Stimulated activated CD8-positive, alpha-beta memory T cell treated with anti-CD3 and anti-CD28 coated beads, Interleukin-12 subunit alpha, Interleukin-12 subunit beta, amount 100 ng/mL, for 1 hour (primary cell): ENCODE data around the gene NMNAT3.

Source experiments
- DNase-seq: peaks from one replicate; pipeline ENCODE4 v3.0.0-alpha.2; 2020; ENCODE audit warnings: low read depth

Gene NMNAT3

DNA sequence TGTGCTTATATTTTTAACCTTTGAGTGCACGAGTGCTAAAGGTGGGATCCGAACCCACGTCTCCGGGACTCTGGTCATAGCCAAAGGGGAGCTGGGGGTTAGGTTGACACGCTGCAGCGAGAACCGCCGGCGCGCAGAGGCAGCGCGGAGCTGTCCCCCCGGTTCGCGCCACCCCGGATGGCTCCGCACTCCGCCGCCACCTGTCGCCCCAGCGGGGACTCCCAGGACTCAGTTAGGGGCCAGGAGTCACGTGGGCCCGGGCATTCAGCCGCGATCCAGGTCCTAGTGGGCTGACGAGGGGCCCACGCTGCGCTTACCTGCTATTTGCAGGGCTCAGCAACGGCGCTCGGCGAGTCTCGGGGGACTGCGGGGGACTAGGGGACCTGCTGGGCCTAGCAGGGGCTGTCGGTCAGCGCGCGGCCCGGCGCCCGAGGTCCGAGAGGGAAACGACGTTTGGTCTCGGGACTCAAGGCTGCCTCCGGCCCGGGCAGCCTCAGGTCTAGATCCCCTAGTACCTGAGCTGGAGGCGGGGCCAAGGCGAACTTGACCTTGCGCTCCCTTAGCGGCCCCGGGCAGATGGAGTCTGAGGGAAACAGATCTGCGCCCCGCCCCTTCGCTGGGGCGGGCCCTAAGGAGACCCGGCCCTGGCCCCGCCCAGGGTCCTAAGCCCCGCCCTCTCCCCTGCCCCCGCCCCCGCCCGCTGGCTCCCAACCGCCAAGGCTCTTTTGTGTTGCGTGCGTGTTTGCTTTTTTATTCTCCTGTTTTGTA lies at the start of gene NMNAT3:
Gene NMNAT3, minus strand, starts transcription at position 585 of the 768 bp plus-strand sequence. CDS start 50,248 bp downstream, outside the sequence.
- DNase-seq: peak; percentile 62

DNA sequence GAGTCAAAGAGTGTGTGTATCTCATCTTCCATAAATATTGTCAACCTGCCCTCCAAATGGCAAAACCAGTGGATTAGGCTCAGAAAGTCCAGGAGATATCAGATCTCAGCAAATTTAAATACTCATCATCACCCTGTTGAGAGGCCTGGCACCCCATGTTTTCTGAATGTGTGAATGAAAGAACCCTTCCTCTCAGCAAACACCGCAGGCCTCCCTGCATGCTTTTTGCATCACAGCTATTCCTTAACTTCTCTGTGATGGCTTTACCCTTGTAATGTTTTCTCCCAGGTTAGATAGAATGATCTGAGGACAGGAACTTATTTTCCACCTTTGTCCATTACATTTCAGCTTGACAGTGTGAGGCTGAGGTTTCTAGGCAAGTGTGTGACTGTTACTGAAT lies 43.6 kb upstream of the NMNAT3 start:
- DNase-seq: no peak

- DNase-seq: no peak
Observed at GRCh38 chr3:139718415-139718814, 40.6 kb upstream of the NMNAT3 start.

DNA sequence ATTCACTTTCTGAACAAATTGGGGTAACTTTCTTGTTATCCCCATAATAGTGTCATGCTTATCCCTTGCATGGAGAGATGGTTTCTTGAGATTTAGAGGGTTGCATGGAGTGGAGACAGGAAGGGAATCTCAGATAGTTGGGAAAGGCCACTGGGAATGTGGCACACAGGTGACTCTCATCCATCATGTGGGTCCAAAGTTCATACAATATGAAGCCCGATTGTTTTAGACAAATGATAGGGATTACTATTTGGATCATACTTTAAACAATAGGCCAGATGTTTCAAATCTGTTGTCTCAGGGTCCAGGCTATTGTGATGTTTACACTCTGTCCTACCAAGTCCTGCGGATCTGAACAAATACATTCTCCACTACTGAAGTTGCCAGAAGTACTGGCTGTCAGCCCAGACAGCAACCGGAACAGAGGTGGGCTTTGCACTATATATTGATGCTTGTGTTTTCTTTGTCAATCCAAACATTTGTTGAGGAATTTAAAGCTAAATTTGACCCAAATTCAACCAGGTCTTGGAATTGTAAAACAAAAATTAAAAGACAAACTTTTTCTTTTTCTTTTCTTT lies 39.2 kb upstream of the NMNAT3 start:
- no peak for DNase-seq

GRCh38 chr3:139715743-139716360 lies 38.1 kb upstream of the NMNAT3 start:
- no peak for DNase-seq

DNA sequence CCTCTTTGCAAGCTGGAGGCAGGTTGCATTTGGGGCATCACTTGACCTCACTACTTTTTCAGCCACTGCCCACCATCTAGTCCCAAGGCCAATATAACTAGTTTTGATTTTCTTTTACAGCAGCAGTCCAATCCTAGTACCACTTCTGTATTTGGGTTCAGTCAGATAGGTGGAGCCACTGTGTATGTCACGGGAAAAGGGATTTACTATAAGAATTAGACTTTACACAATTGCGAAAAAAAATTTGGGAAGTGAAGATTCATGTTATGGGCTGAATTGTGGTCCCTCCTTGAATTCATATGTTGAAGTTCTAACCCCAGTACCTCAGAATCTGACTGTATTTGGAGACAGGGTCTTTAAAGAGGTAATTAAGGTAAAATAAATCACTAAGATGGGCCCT lies 37.4 kb upstream of the NMNAT3 start:
- no peak for DNase-seq

GRCh38 chr3:139710212-139710611 lies 32.4 kb upstream of the NMNAT3 start:
- DNase-seq: no peak

DNA sequence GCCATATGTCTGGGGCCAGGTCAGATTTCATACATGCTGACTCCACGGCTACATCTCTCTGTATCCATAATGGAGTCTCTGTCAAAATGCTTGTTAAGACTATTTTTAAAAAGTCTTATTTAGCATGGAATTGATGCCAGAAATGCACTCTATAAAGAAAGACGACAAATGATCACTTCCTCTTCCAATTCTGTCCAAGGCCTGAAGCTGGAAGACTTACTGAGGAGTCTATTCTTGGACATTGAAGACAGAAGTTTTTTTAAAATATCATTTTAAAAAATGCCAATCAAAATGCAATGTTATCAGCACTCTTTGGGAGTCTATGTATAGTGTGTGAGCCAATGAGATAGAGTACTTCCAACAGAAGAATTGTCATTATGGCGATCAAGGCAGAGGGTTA lies 27.9 kb upstream of the NMNAT3 start:
- DNase-seq: no peak

DNA sequence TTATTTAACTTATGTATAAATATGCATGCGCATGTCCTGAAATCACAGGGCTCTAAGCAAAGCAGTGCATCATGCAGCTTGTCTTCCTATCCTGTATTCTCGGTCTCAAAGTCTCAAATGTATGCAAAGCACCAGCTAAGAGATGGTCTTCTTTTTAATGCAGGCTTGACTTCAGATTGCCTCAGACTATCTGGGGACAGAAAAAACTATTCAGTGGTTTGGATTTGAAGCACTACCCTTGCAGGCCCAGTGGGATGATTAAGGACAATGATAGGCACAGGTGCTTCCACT lies 18.5 kb upstream of the NMNAT3 start:
- DNase-seq: no peak

GRCh38 chr3:139695426-139696313 lies 17.9 kb upstream of the NMNAT3 start:
- no peak for DNase-seq

- no peak for DNase-seq
Observed at GRCh38 chr3:139695007-139695406, 17.2 kb upstream of the NMNAT3 start.

DNA sequence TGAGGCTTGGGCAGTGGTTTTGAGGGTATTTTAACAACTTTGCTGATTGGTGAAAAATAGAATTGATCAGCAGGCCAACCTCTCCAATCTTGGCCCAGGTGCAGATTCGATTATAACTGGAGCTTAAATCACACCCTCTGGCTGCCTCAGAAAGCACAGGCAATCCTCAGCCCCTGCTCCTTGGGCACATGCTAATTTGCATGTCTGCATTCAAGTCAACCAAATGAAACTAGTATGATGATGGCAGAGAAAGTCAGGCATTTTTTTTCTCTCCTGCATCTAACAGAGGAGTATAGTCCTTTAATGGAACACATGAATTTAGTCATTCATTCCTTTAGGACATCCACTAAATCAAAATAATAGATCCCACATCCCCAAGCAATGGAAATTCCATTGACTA lies 16.8 kb upstream of the NMNAT3 start:
- no peak for DNase-seq

DNA sequence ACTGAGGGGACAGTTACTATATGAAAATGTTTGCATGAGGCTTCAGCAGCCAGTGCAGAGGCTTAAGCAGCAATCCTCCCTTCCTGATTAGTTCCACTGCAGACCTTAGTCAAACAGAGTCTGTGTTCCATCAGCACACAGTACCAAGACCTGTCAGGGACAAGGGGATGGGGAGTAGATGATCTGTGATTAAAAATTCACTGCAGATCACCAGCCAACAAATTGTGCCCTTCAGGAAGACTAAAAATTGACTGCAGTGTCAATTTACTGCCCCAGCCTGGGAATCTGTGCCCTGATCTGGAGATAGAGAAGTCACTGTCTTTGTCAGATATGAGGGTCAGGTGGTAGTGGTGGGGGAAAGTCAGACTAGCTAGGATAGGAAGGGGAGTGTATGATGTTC lies 13.8 kb upstream of the NMNAT3 start:
- no peak for DNase-seq

DNA sequence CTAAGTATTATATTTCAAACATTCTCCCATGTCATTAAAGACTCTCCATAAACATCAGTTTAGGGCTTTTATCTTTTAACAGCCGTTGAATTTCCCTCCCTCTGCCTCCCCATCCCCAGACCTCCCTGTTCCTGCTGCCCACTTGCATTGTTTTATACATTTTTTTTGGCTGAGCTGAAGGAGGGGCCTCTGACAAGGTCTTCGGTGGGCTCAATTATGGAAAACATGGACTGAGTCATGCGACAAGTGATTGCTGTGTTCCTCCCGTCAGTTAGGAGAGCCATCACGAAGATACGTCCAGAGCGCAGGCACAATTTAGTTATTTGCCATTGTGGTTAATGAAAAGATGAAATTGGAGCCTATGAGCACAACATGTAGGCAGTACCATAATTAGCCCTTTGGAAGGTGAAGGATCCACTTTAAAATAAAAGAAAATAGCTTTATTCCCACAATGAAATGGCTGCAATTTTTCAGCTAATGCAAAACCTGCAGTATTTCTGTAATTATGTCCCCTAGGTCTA lies 12.0 kb upstream of the NMNAT3 start:
- no peak for DNase-seq

GRCh38 chr3:139689122-139689521 lies 11.3 kb upstream of the NMNAT3 start:
- no peak for DNase-seq

GRCh38 chr3:139687431-139687830 lies 9.7 kb upstream of the NMNAT3 start:
- no peak for DNase-seq

DNA sequence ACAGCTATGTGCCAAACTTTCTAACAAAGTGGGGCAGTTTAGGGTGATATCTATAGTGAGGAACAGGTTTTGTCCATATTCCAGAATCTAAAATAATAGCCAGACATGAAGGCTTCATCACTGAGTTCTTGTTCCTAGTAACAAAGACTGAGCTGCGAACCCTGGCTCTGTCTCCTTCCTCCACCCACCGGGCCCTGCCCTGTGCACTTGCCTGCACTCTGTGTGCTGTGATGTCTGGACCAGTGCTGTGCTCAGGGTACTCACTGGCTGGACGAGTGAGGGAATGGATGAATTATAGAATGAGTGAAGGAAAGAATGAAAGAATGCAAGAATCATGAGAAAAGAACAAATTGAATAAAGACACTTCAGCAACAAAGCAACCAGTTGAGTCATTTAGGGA lies 8.9 kb upstream of the NMNAT3 start:
- DNase-seq: no peak

DNA sequence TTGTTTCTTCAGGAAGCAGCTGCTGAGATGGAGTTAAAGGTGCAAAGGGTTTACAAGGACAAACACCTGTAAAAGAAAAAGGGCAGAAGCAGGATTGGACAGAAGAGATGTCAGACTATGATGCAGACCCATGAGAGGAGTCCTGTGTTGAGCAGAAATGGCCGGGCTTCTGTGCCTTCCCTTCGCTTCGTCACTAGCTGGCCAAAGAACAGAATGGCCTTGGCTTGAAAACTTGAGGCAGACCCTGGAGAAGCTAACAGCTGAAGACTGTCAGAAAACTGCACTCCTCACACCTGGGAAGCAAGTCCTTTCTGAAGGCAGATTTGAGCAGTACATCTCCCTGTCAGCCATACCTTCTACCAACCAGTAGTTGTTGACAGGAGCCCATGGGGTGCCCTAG lies 8.4 kb upstream of the NMNAT3 start:
- no peak for DNase-seq

DNA sequence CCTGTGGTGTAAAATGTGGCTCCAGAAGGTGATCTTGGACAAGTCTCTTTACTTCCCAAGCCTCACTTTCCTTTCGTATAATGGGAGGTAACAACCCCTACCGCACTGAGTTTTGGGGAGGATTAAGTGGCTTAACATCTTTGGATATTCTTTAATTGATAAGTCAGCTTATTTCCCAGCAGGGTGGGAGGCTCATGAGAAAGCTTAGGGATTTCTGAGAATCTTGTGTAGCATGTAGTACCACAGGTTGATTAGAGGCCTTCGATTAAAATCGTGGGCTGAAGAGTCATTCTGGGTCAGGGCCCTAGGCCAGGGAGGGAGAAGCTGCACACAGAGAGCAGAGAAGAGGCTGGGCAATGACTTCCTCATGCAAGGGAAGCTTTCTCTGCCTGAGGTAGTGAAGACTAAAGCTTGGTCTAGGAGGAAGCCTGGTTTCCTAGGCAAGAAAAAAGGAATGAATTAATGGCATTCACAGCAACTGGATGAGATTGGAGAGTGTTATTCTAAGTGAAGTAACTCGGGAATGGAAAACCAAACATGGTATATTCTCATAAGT lies 1.5 kb upstream of the NMNAT3 start:
- DNase-seq: no peak

DNA sequence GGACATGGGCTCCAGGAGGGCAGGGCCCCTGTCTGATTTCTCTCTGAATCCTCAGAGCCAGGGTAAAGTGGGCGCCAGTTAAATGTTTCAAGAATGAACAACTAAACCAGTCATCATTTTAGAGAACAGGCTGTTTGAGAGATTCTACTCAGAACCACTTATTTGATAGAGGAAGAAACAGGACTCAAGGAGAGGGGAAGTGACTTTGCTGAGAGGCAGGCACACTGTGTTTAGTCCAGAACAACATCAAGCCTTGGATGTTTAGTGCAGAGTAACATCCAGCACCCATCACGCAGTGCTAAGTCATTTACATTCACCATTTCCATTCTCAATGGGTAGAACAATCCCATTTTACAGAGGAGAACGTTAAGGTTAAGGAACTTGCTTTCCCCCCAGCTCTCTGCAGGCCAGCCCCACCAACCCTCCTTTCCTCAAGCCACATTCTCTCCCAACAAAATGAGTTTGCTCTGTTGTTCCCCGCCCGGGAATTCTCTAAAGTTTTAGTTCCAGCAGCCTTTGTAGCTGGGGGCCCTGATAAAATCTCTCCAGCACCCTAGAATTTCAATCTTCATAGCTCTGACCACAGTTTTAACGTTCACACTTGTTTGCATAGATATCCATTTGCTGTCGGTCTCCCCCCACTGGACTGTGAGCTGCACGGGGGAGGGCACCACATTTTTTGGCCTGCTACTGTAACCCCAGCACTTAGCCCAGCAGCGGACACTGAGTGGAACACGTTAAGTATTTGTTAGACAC lies 962 bp downstream of the NMNAT3 start:
- no peak for DNase-seq

GRCh38 chr3:139676108-139676507 lies 1.7 kb downstream of the NMNAT3 start:
- DNase-seq: no peak
